Ascending aorta (tissue), 2 donors: ENCODE data around the gene SLC34A1. TPM values are rescaled to one million over a fixed set of nuclear protein-coding genes. Genes with fewer than 3 reads are reported as not detected.

Source experiments
- DNase-seq, 2 donors: peaks; one replicate each; pipeline ENCODE4 v3.0.0-alpha.2; 2019; ENCODE audit warnings: low spot score in 2 of 2
- H3K27ac ChIP-seq, 2 donors: fragments of 200-600 bp; sonication (generic); one replicate each; pipeline ENCODE4 v1.5.1; 2016 to 2017; ENCODE audit warnings: mild to moderate bottlenecking in 1 of 2
- H3K27me3 ChIP-seq: fragments of 200-600 bp; sonication (generic); one replicate; pipeline ENCODE4 v1.5.1; 2017
- H3K36me3 ChIP-seq, 2 donors: fragments of 200-600 bp; sonication (generic); one replicate each; pipeline ENCODE4 v1.5.1; 2016
- H3K4me1 ChIP-seq, 2 donors: fragments of 200-600 bp; sonication (generic); one replicate each; pipeline ENCODE4 v1.5.1; 2016 to 2017; ENCODE audit warnings: mild to moderate bottlenecking in 1 of 2
- H3K4me3 ChIP-seq, 2 donors: fragments of 200-600 bp; sonication (generic); one replicate each; pipeline ENCODE4 v1.5.1; 2016 to 2017; ENCODE audit warnings: mild to moderate bottlenecking in 1 of 2
- H3K9me3 ChIP-seq, 2 donors: fragments of 200-600 bp; sonication (generic); one replicate each; pipeline ENCODE4 v1.5.1; 2016
- CTCF ChIP-seq, 3 experiments: fragments of 200-600 bp in 2 of 3; fragments of 450-650 bp in 1 of 3; sonication (generic) in 2 of 3; IDR thresholded peaks; one replicate each; pipeline ENCODE4 v1.5.1; 2016 to 2019; ENCODE audit warnings: antibody characterized with exemption in 3 of 3, mild to moderate bottlenecking in 1 of 3, moderate library complexity in 1 of 3
- intact Hi-C: fragments of 100-400 bp; cut with DNase I; formaldehyde crosslinking; loops from one replicate; pipeline ENCODE4 v1.15.1; 2023
- total RNA-seq: library from RNA; depleted of rRNA; stranded (reverse); fragments of >200 nt; gene quantifications from one replicate; pipeline ENCODE4 v1.1.0, GENCODE V29; 2016

Gene SLC34A1
- total RNA-seq, 1 donor from 2014 or later: not detected

- Histone ChIP-seq H3K27me3 (no peaks in the 10 kb centered on the region), H3K4me1 (peaks cover 14 to 15% of the 10 kb centered on the region in 2 donors), H3K4me3 (no peak overlapping the region), H3K9me3 (no peaks in the 10 kb centered on the region), H3K27ac (peak overlapping the region in 1 of 2 donors; percentile 2), H3K36me3 (peaks cover 22 to 32% of the 10 kb centered on the region in 2 donors)
- intact Hi-C loops: loop anchor here (10.0 kb wide), 1 partner anchor 776 kb away; the partner anchor contains the start of gene HNRNPAB
- DNase-seq: no peak
- TF ChIP-seq CTCF (IDR thresholded peaks at IDR 0.05): no peak
Observed at GRCh38 chr5:177428574-177429217, 44.5 kb downstream of the SLC34A1 start.

- Histone ChIP-seq H3K4me3 (no peak overlapping the region), H3K9me3 (no peaks in the 10 kb centered on the region), H3K36me3 (peaks cover 29 to 40% of the 10 kb centered on the region in 2 donors), H3K27me3 (no peaks in the 10 kb centered on the region), H3K4me1 (peaks cover 14 to 15% of the 10 kb centered on the region in 2 donors), H3K27ac (no peak overlapping the region)
- no peak for TF ChIP-seq CTCF (IDR thresholded peaks at IDR 0.05)
- DNase-seq: peak; percentile 61 to 82
- intact Hi-C loops: loop anchor here (10.0 kb wide), 1 partner anchor 775 kb away; the partner anchor contains the start of gene HNRNPAB
Observed at GRCh38 chr5:177429248-177430040, 45.2 kb downstream of the SLC34A1 start.

GRCh38 chr5:177430140-177430951, 46.1 kb downstream of the SLC34A1 start:
- no peak for DNase-seq
- no peak for TF ChIP-seq CTCF (IDR thresholded peaks at IDR 0.05)
- Histone ChIP-seq H3K27me3 (no peaks in the 10 kb centered on the region), H3K4me3 (no peak overlapping the region), H3K4me1 (peaks cover 13 to 15% of the 10 kb centered on the region in 2 donors), H3K27ac (no peak overlapping the region), H3K36me3 (peaks cover 38 to 48% of the 10 kb centered on the region in 2 donors), H3K9me3 (no peaks in the 10 kb centered on the region)
- intact Hi-C loops: no loop called here

- peaks cover 43 to 54% of the 10 kb centered on the region in 2 donors for H3K36me3 ChIP-seq
- no peak for TF ChIP-seq CTCF (IDR thresholded peaks at IDR 0.05)
- H3K4me1 ChIP-seq: peaks cover 9 to 12% of the 10 kb centered on the region in 2 donors
- no peaks in the 10 kb centered on the region for H3K9me3 ChIP-seq
- no peak for DNase-seq
- no peak overlapping the region for H3K27ac ChIP-seq
- no peak overlapping the region for H3K4me3 ChIP-seq
- intact Hi-C loops: no loop called here
- no peaks in the 10 kb centered on the region for H3K27me3 ChIP-seq
Observed at GRCh38 chr5:177430972-177431316, 46.7 kb downstream of the SLC34A1 start.

GRCh38 chr5:177431317-177432142, 47.3 kb downstream of the SLC34A1 start:
- peaks cover 9 to 12% of the 10 kb centered on the region in 2 donors for H3K4me1 ChIP-seq
- H3K27ac ChIP-seq: no peak overlapping the region

More at GRCh38 chr5:177431317-177432142, 47.3 kb downstream of the SLC34A1 start:
- intact Hi-C loops: no loop called here
- Histone ChIP-seq H3K9me3 (no peaks in the 10 kb centered on the region), H3K4me3 (no peak overlapping the region), H3K36me3 (peaks cover 49 to 60% of the 10 kb centered on the region in 2 donors), H3K27me3 (no peaks in the 10 kb centered on the region)
- no peak for TF ChIP-seq CTCF (IDR thresholded peaks at IDR 0.05)
- no peak for DNase-seq
